CD14-positive monocyte (primary cell): ENCODE data around the gene GPR37L1. TPM values are rescaled to one million over a fixed set of nuclear protein-coding genes. Genes with fewer than 3 reads are reported as not detected.

Experiments used
- DNase-seq, 3 donors: peaks; one replicate each; pipeline ENCODE4 v3.0.0-alpha.2; 2011 to 2022
- H2AFZ ChIP-seq: 2 replicates; pipeline ENCODE4 v1.6.0; 2012; ENCODE audit warnings: mild to moderate bottlenecking, low read depth, low read length, inconsistent platforms; ENCODE audit not compliant: insufficient read depth, poor library complexity, severe bottlenecking
- H3K27ac ChIP-seq, 2 donors: 1 replicate in 1 of 2; 2 replicates in 1 of 2; pipeline ENCODE4 v1.5.1; 2012 to 2013; ENCODE audit warnings: low read length in 2 of 2, control low read depth in 1 of 2, inconsistent platforms in 1 of 2, low read depth in 1 of 2, mild to moderate bottlenecking in 1 of 2
- H3K27me3 ChIP-seq, 2 donors: one replicate each; pipeline versions ENCODE4 v1.6.0 to v1.6.1; 2011 to 2013; ENCODE audit warnings: low read length in 2 of 2; ENCODE audit not compliant: control insufficient read depth in 2 of 2, insufficient read depth in 2 of 2
- H3K36me3 ChIP-seq, 2 donors: replicated peaks in 1 of 2; 1 replicate in 1 of 2; 2 replicates in 1 of 2; pipeline versions ENCODE4 v1.5.1 to v1.6.1; 2012 to 2013; ENCODE audit warnings: low read length in 2 of 2, control low read depth in 1 of 2, inconsistent platforms in 1 of 2, mild to moderate bottlenecking in 1 of 2; ENCODE audit not compliant: insufficient read depth in 2 of 2, control insufficient read depth in 1 of 2
- H3K4me1 ChIP-seq, 2 donors: 1 replicate in 1 of 2; 2 replicates in 1 of 2; pipeline versions ENCODE4 v1.5.1 to v1.6.1; 2012 to 2013; ENCODE audit warnings: low read length in 2 of 2, control low read depth in 1 of 2, inconsistent platforms in 1 of 2, mild to moderate bottlenecking in 1 of 2, moderate library complexity in 1 of 2; ENCODE audit not compliant: insufficient read depth in 2 of 2, control insufficient read depth in 1 of 2
- H3K4me2 ChIP-seq: replicated peaks from 2 replicates; pipeline ENCODE3; 2012; ENCODE audit warnings: low read length, moderate library complexity, mild to moderate bottlenecking; ENCODE audit not compliant: poor library complexity, severe bottlenecking; ENCODE audit errors: extremely low read depth
- H3K4me3 ChIP-seq, 3 experiments: fragments of 200-600 bp in 1 of 3; sonication (generic) in 1 of 3; replicated peaks in 1 of 3; 1 replicate in 2 of 3; 2 replicates in 1 of 3; pipeline ENCODE4 v1.5.1; 2011 to 2013; ENCODE audit warnings: low read length in 3 of 3, mild to moderate bottlenecking in 3 of 3, control low read depth in 2 of 3, low read depth in 2 of 3, inconsistent platforms in 1 of 3, moderate library complexity in 1 of 3
- H3K79me2 ChIP-seq: 2 replicates; pipeline ENCODE4 v1.6.0; 2012; ENCODE audit warnings: mild to moderate bottlenecking, control low read depth, inconsistent platforms, low read length, moderate library complexity; ENCODE audit not compliant: insufficient read depth
- H3K9ac ChIP-seq: 2 replicates; pipeline ENCODE4 v1.6.0; 2017; ENCODE audit warnings: low read length, mild to moderate bottlenecking; ENCODE audit not compliant: insufficient read depth, poor library complexity, severe bottlenecking
- H3K9me3 ChIP-seq, 2 donors: replicated peaks in 1 of 2; 1 replicate in 1 of 2; 2 replicates in 1 of 2; pipeline versions ENCODE4 v1.5.1 to v1.6.1; 2012 to 2013; ENCODE audit warnings: low read length in 2 of 2, control low read depth in 1 of 2; ENCODE audit not compliant: control insufficient read depth in 1 of 2, insufficient read depth in 1 of 2
- H4K20me1 ChIP-seq: 2 replicates; pipeline ENCODE4 v1.6.0; 2012; ENCODE audit warnings: mild to moderate bottlenecking, low read length, control low read depth, moderate library complexity; ENCODE audit not compliant: insufficient read depth
- H3K27ac Mint-ChIP-seq, 7 donors: one replicate each; pipeline ENCODE4 v1.8.0; 2020; ENCODE audit warnings: mild to moderate bottlenecking in 7 of 7, mixed read lengths in 7 of 7, moderate library complexity in 6 of 7, inconsistent platforms in 2 of 7
- H3K27me3 Mint-ChIP-seq, 3 donors: one replicate each; pipeline ENCODE4 v1.8.0; 2021 to 2022; ENCODE audit warnings: low read depth in 3 of 3, mild to moderate bottlenecking in 3 of 3, mixed read lengths in 3 of 3, moderate library complexity in 3 of 3, inconsistent platforms in 1 of 3
- H3K36me3 Mint-ChIP-seq, 2 donors: one replicate each; pipeline ENCODE4 v1.8.0; 2020; ENCODE audit warnings: mixed read lengths in 2 of 2, inconsistent platforms in 1 of 2, mild to moderate bottlenecking in 1 of 2
- H3K4me1 Mint-ChIP-seq: one replicate; pipeline ENCODE4 v1.8.0; 2020; ENCODE audit warnings: mild to moderate bottlenecking, mixed read lengths
- H3K4me3 Mint-ChIP-seq, 2 donors: one replicate each; pipeline ENCODE4 v1.8.0; 2020; ENCODE audit warnings: mild to moderate bottlenecking in 2 of 2, mixed read lengths in 2 of 2, moderate library complexity in 1 of 2
- H3K9me3 Mint-ChIP-seq, 7 donors: one replicate each; pipeline ENCODE4 v1.8.0; 2020 to 2022; ENCODE audit warnings: mixed read lengths in 7 of 7, mild to moderate bottlenecking in 6 of 7, moderate library complexity in 6 of 7, inconsistent platforms in 2 of 7
- CTCF ChIP-seq: fragments of 200-600 bp; IDR thresholded peaks from one replicate; pipeline ENCODE4 v1.8.0; 2022; ENCODE audit warnings: antibody characterized with exemption, mild to moderate bottlenecking
- WGBS: methylation state at CpG from one replicate; pipeline ENCODE4 v1.1.5; 2013; ENCODE audit warnings: missing lambda C conversion rate; ENCODE audit not compliant: insufficient coverage; 5-methylcytosine and 5-hydroxymethylcytosine counted together
- intact Hi-C, 2 donors: fragments of 100-400 bp; cut with micrococcal nuclease; formaldehyde crosslinking; loops; one replicate each; pipeline versions ENCODE4 v1.15.0 to v1.15.1; 2023
- polyA plus RNA-seq, 3 donors: library from polyadenylated mRNA; depleted of rRNA in 1 of 3; unstranded in 2 of 3; stranded (reverse) in 1 of 3; fragments of 300-500 nt in 2 of 3; fragments of >200 nt in 1 of 3; fragmentation: Illumina TruSeq in 2 of 3; gene quantifications; 1 replicate in 2 of 3; 2 replicates in 1 of 3; pipeline ENCODE4 v1.2.3, GENCODE V29; 2012 to 2021

Gene GPR37L1
- polyA plus RNA-seq, 3 donors: 0.06 to 0.13 TPM; not detected in 1

GRCh38 chr1:202074985-202075384 is 47.7 kb upstream of the GPR37L1 start:
- Histone ChIP-seq H3K4me3 (no peak overlapping the region), H3K4me2 (no peak overlapping the region), H3K4me1 (no peaks in the 10 kb centered on the region), H3K9me3 (no peaks in the 10 kb centered on the region), H3K36me3 (no peaks in the 10 kb centered on the region), H3K27ac (no peak overlapping the region), H2AFZ (no peak overlapping the region), H4K20me1 (no peaks in the 10 kb centered on the region), H3K27me3 (no peaks in the 10 kb centered on the region), H3K9ac (no peak overlapping the region), H3K79me2 (no peaks in the 10 kb centered on the region)
- no peaks in the 10 kb centered on the region for H3K36me3 Mint-ChIP-seq
- DNase-seq: no peak
- intact Hi-C loops: no loop called here
- no peak overlapping the region for H3K27ac Mint-ChIP-seq
- TF ChIP-seq CTCF: no peak
- H3K4me3 Mint-ChIP-seq: no peak overlapping the region
- H3K9me3 Mint-ChIP-seq: no peaks in the 10 kb centered on the region
- peaks cover 0 to 1% (median 0%) of the 10 kb centered on the region in 3 donors for H3K27me3 Mint-ChIP-seq
- no peaks in the 10 kb centered on the region for H3K4me1 Mint-ChIP-seq
- WGBS: 100% methylated on average over 1 of the region's 1 CpG

GRCh38 chr1:202075389-202075788 is 47.3 kb upstream of the GPR37L1 start:
- Mint-ChIP-seq H3K4me3 (no peak overlapping the region), H3K36me3 (no peaks in the 10 kb centered on the region), H3K27me3 (peaks cover 0 to 1% (median 0%) of the 10 kb centered on the region in 3 donors), H3K27ac (no peak overlapping the region), H3K9me3 (no peaks in the 10 kb centered on the region), H3K4me1 (no peaks in the 10 kb centered on the region)
- H2AFZ ChIP-seq: no peak overlapping the region
- H3K9me3 ChIP-seq: no peaks in the 10 kb centered on the region
- WGBS: 100% methylated on average over 1 of the region's 4 CpGs
- DNase-seq: no peak
- H4K20me1 ChIP-seq: no peaks in the 10 kb centered on the region
- no peak overlapping the region for H3K4me3 ChIP-seq
- H3K4me2 ChIP-seq: no peak overlapping the region
- H3K9ac ChIP-seq: no peak overlapping the region
- no peak for TF ChIP-seq CTCF
- no peaks in the 10 kb centered on the region for H3K27me3 ChIP-seq
- H3K27ac ChIP-seq: no peak overlapping the region
- no peaks in the 10 kb centered on the region for H3K4me1 ChIP-seq
- intact Hi-C loops: no loop called here
- H3K36me3 ChIP-seq: no peaks in the 10 kb centered on the region
- H3K79me2 ChIP-seq: no peaks in the 10 kb centered on the region
